MM.1S (cell line): ENCODE results near the gene TMEM161B.

Experiments
- CTCF ChIP-seq: fragments of 300-600 bp; sonication (generic); IDR thresholded peaks from 2 replicates; pipeline ENCODE4 v1.5.1; 2016; ENCODE audit warnings: antibody characterized with exemption, low read length, mixed read lengths
- EZH2 ChIP-seq: fragments of 300-600 bp; sonication (generic); optimal IDR thresholded peaks from 2 replicates; pipeline ENCODE3; 2017; ENCODE audit warnings: low read depth, mild to moderate bottlenecking, antibody characterized with exemption, low read length, mixed read lengths
- EZH2phosphoT487 ChIP-seq: fragments of 300-600 bp; sonication (generic); IDR thresholded peaks from 2 replicates; pipeline ENCODE4 v1.6.1; 2018; ENCODE audit warnings: antibody characterized with exemption, low read length

- no peak for TF ChIP-seq EZH2
- TF ChIP-seq CTCF = no peak
- no peak for TF ChIP-seq EZH2phosphoT487
Measured at GRCh38 chr5:88190106-88190834, 78.4 kb downstream of the TMEM161B start.
